Right ventricle myocardium inferior (tissue), 1 donor: Measurements from ENCODE around the gene PLCH1. TPM values are rescaled to one million over a fixed set of nuclear protein-coding genes. Genes with fewer than 3 reads are reported as not detected.

Experiments used
- ATAC-seq: fragments of 200-7000 bp; cut with Tn5 transposase; one replicate; pipeline ENCODE4 v1.9.1; 2020; ENCODE audit warnings: mild to moderate bottlenecking, moderate library complexity
- DNase-seq: peaks from one replicate; pipeline ENCODE4 v3.0.0; 2021; ENCODE audit errors: missing footprints
- intact Hi-C: fragments of 100-400 bp; cut with DNase I; formaldehyde crosslinking; loops from one replicate; pipeline ENCODE4 v1.11.0; 2022
- total RNA-seq: library from RNA; stranded (reverse); fragmentation: NEBNext Ultra II Directional; extraction: Animal tissue kit (Norgen Biotek cat#: 25700); gene quantifications from one replicate; pipeline ENCODE4 v1.2.1, GENCODE V29; 2021
- donor health status: DM: no; HTN: yes; CAD: no; lungs with severe emphysema.

The PLCH1 gene
- total RNA-seq, 1 donor from 2014 or later = 1.3 TPM

DNA sequence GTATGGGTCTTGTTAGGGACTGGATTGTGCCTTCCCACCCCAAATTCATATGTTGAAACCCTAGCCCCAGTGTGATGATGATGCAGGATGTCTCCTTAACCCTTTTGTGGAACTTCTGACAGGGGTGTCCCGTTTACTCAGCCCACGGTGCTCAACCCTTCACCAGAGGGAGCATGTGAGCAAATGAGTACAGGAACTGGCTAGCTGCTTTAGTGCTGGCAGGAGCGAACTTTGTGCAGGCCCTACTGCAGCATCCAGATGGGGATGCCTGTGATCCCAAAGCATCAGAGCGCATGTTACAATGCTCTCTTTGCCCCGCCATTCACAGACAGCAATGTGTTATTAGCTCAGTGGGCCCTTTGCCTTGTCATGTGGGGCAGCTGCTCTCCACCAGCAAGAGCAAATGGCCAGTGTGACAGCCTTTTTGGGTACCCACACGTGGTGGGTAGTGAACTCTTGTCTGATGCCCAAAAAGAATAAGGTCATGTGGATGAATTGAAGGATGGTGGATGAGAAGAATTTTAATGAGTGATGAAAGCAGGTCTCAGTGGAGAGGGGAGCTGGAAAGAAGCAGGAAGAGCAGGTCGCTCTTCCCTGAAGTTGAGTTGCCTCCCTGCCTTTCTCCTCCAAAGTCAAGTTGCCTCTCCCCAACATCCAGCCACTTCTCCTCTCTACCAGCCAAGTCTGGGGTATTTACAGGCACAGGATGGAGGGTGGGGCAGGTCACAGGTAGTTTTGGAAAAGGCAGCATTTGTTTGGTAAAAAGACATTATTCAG lies 388.1 kb downstream of the PLCH1 start:
- intact Hi-C loops = no loop called here
- ATAC-seq (peak; percentile 58), DNase-seq (no peak)

GRCh38 chr3:155354658-155355057 lies 390.2 kb downstream of the PLCH1 start:
- ATAC-seq (no peak), DNase-seq (no peak)
- intact Hi-C loops = loop anchor here (5.0 kb wide), 1 partner anchor 38 kb away; no protein-coding TSS in a partner anchor

DNA sequence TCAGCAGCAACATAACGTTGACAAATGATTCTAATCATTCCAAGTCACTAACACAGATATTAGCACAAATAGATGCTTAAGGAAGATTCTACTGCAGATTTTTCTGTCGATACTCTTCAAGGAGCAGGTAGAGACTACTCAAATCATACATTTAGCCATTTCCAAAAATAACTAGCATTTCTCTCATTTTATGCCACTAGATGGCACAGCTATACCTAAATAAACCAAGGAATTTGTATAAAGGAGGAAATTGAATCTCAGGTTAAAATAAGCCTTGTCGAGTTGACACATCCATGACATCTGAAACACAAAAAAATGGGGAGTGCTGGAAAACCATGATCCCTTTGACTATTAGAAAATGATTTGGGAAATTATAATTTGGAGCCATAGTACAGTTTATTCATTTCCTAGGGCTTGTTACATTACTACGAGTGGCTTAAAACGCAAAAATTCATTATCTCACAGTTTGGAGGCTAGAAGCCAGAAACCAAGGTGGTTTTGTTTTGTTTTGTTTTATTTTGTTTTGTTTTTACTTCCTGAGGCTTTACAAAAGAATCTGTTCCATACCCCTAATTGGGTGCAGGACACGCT lies 391.9 kb downstream of the PLCH1 start:
- intact Hi-C loops = loop anchor here (2.0 to 5.0 kb wide), 2 partner anchors 39 to 350 kb away; no protein-coding TSS in a partner anchor
- DNase-seq (no peak), ATAC-seq (peak; percentile 52)

DNA sequence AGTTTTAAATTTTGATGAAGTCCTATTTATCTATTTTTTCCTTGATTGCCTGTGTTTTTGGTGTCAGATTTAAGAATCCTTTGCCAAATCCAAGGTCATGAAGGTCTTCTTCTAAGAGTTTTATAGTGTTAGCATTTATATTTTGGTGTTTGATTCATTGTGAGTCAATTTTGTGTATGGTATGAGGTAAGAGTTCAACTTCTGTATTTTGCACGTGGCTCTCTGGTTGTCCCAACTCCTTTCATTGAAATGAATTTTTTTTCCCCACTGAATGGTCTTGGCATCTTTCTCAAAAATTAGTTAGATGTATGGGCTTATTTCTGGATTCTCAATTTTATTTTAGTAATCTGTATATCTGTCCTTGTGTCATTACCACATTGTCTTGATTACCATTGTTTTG lies 394.3 kb downstream of the PLCH1 start:
- ATAC-seq (no peak), DNase-seq (no peak)
- intact Hi-C loops = loop anchor here (5.0 kb wide), 1 partner anchor 42 kb away; no protein-coding TSS in a partner anchor

GRCh38 chr3:155347901-155348300 lies 397.0 kb downstream of the PLCH1 start:
- DNase-seq = no peak
- intact Hi-C loops = no loop called here
- ATAC-seq = no peak

DNA sequence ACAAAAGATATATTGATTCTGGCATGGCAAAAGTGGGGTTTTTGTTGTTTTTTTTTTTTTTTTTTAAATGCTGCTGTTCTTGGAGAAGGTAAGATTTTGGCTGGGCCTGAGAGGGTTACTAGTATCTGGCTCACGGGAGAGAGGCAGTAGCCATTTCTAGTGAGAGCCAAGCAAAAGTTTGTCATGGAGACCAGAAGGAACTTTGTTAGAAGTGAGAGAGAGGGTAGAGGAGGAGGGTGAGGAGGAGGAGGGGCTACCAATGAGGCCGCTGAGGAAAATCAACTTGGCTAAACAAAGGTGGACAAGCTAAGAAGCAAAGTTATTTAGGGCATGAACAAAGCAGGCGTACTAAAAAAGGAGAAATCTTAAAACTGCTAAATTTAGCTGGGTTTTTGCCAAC lies 402.5 kb downstream of the PLCH1 start:
- DNase-seq (no peak), ATAC-seq (no peak)
- intact Hi-C loops = no loop called here

GRCh38 chr3:155339052-155339451 lies 405.8 kb downstream of the PLCH1 start:
- DNase-seq (no peak), ATAC-seq (no peak)
- intact Hi-C loops = no loop called here

DNA sequence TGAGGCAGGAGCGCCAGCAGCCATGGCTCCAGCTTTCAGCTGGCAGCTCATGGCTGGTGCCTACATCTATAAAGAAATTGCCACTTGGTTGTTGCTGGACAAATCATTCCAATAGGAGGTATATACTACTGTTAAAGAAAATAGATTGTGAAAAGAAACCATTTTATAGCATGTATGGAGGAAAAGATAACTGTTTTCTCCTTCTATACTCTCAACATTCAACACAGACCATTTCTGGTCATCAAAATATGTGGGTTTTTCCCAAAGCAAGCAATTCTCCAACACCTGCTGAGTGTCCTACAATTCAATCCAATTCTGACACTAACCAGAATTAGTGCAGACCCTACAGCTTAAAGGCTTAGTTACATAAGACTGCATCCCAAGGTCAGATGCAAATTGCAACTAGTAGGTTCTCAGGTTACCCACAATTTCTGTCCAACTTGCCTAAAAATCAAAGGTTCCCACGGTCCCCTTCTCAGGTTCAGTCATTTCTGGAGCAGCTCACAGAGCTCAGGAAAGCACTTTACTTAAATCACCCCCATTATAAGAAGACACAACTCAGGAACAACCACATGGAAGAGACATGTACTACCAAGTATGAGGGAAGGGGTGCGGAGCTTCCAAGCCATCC lies 409.0 kb downstream of the PLCH1 start:
- ATAC-seq (no peak), DNase-seq (no peak)
- intact Hi-C loops = no loop called here

GRCh38 chr3:155334914-155335723 lies 409.8 kb downstream of the PLCH1 start:
- DNase-seq (no peak), ATAC-seq (peak; percentile 72)
- intact Hi-C loops = no loop called here

DNA sequence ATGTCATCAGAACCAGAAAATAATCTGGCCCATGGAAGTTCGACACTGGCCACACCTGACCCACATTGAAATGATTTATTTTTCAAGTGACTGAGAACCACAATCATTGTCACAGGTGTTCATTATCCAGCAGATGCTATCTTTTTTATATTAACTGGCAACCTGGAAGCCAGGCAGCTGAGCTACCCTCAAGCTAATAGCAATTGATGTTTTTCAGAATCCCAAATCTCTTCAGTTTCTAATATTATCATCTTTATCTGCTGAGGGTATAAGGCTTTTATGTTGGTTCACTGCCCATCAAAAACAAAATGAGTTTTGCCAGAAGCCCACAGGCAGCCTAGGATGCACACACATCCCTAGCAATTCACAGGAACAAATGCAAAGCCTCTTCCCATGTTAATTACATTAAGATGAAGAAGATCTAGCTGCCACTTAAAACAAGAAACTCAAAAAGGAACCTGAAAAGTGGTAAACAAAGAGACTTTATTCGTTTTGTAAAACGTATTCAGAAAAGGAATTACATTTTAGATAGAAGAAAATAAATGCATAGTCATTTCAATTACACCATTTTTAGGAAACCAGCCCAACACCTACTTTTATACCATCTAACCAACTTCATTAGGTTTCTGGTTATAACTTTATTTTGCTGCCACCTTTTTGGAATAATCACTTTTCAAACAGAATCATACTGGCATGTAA lies 410.5 kb downstream of the PLCH1 start:
- no peak for ATAC-seq
- DNase-seq = no peak
- intact Hi-C loops = no loop called here

- no peak for DNase-seq
- ATAC-seq = no peak
- intact Hi-C loops = no loop called here
Measured at GRCh38 chr3:155332716-155333115, 412.2 kb downstream of the PLCH1 start.

GRCh38 chr3:155331078-155331477 lies 413.8 kb downstream of the PLCH1 start:
- intact Hi-C loops = no loop called here

DNA sequence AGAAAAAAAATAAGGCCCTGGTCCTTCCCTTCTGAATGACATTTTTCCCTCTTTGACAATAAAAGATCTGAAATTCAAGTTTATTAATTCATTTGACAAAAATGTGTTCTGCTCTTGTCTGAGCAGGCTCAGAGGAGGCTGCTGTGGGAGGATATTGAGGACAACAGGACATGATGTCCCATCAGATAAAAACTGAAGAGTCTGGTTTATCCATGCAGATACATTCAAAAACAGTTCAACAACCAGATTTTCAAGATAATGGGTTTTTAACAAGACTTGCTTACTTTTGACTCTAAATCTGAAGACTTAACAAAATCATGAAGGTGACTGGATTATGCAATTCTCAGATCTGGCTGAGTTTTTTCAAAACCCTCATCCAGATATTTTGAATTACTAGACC lies 414.5 kb downstream of the PLCH1 start:
- DNase-seq = no peak
- ATAC-seq = no peak
- intact Hi-C loops = no loop called here

More at GRCh38 chr3:155331078-155331477, 413.8 kb downstream of the PLCH1 start:
- DNase-seq (no peak), ATAC-seq (no peak)

DNA sequence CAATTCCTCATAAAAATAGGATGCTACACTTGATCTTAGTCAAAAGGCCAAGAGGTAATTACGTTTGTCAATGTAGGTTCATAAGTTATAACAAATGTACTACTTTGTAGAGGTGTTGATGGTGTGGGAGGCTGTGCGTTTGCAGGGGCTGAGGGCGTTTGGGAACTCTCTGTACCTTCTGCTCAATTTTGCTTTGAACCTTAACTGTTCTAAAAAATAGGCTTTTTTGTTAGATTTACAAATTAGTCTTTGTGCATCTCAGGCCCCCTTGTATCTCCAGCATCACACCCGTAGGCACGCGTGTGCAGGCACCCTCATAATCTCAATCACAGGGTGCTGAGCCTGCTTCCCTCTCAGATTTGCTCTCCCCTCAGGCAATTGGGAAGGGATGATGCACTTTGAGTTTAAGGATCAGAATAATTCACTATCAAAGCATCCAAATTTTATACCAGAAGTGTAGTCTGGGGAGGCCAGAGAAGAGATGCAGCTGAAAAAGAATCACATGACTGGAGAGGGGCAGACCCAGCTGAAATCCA lies 415.3 kb downstream of the PLCH1 start:
- ATAC-seq (no peak), DNase-seq (no peak)
- intact Hi-C loops = no loop called here

DNA sequence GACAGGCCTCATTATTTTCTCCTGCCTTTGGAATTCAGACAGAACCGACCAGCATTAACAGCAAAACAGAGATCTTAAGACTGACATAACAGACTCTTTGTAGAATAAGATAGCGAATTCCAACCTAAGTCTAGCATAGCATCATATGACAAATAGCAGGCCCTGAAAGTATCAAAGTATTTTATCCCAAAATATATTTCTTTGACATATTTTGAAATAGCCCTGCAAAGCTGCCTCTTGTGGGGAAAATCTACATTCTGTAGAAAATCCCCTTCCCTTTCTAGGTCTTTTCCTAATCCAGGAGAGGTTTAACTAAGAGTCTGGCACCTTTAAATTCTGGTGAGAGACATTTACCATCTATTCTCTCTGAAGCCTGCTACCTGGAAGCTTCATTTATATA lies 417.0 kb downstream of the PLCH1 start:
- DNase-seq (no peak), ATAC-seq (no peak)
- intact Hi-C loops = no loop called here

DNA sequence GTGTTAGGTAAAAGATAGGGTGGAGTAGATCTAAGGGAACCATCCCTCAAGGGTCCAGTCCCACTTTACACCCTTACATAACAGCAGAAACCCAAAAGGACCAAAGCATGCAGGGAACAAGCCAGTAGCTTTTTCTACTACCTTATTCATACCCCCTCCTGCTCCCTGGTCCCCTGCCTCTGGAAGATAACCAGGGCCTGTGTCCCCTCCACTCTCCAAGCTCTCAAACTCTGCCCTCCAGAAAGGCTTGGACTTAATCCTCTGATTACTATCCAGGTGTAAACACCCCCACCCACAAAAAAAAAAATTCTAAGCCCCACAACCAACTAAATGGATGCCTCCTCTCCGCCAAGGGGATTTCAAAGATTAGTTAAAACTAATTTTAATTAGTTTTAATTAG lies 417.4 kb downstream of the PLCH1 start:
- DNase-seq (no peak), ATAC-seq (no peak)
- intact Hi-C loops = no loop called here

DNA sequence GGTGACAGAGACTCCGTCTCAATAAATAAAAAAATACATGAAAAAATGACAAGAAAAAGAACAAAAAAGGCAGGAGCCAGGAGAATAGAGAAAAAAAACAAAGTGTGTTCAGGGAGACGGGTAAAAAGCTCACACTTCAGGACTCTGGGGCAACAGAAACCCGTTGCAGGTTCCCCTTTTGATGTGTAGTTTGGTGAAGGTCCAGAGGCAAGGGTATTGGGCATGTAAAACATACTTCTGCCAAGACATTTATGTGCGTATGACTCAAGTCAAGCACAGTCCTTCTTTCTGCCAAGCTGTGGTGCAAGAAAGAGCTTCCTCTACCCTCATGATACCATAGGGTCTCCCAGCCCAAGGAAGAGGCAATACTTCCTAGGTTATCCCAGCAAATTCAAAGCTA lies 418.0 kb downstream of the PLCH1 start:
- ATAC-seq (no peak), DNase-seq (no peak)
- intact Hi-C loops = no loop called here

GRCh38 chr3:155326244-155326643 lies 418.6 kb downstream of the PLCH1 start:
- intact Hi-C loops = no loop called here
- ATAC-seq = no peak
- DNase-seq = no peak
